ENCODE measurements around the gene CREG2.

Gene CREG2

GRCh38 chr2:101310090-101310833, 77.0 kb downstream of the CREG2 start:
- Mint-ChIP-seq H3K4me3 (peak overlapping the region; percentile 44), H3K27ac (peak overlapping the region; percentile 18)

GRCh38 chr2:101308432-101309210, 78.7 kb downstream of the CREG2 start, which contains the start of gene RNF149:
RNF149 (minus strand) TSS chr2:101308701; CDS start chr2:101308588, 113 bp downstream.
- DNase-seq (ENCODE audit: low spot score), result peak; percentile 93
- Mint-ChIP-seq H3K4me1 (ENCODE audit: low read depth) (peaks cover 53% of the 10 kb centered on the region), H3K27me3 (ENCODE audit: low read depth) (no peaks in the 10 kb centered on the region), H3K4me3 (peak within 1 kb of the TSS; percentile 100), H3K36me3 (ENCODE audit: low read depth) (peaks cover 35% of the 10 kb centered on the region), H3K9me3 (no peaks in the 10 kb centered on the region), H3K27ac (peak within 1 kb of the TSS; percentile 99)

More at GRCh38 chr2:101310090-101310833, 77.0 kb downstream of the CREG2 start:
- Mint-ChIP-seq H3K9me3 (no peaks in the 10 kb centered on the region), H3K4me1 (ENCODE audit: low read depth) (peaks cover 41% of the 10 kb centered on the region), H3K27me3 (ENCODE audit: low read depth) (no peaks in the 10 kb centered on the region), H3K36me3 (ENCODE audit: low read depth) (peaks cover 22% of the 10 kb centered on the region)
- no peak for DNase-seq (ENCODE audit: low spot score)

- Mint-ChIP-seq H3K4me3 (peak overlapping the region; percentile 100), H3K4me1 (ENCODE audit: low read depth) (peaks cover 55% of the 10 kb centered on the region), H3K36me3 (ENCODE audit: low read depth) (peaks cover 37% of the 10 kb centered on the region), H3K27ac (peak overlapping the region; percentile 99), H3K9me3 (no peaks in the 10 kb centered on the region), H3K27me3 (ENCODE audit: low read depth) (no peaks in the 10 kb centered on the region)
- peak; percentile 29 for DNase-seq (ENCODE audit: low spot score)
These were observed 79.3 kb downstream of the CREG2 start for GRCh38 chr2:101307950-101308431.

- H3K4me3 Mint-ChIP-seq, result peak overlapping the region; percentile 100
- peaks cover 42% of the 10 kb centered on the region for H3K36me3 Mint-ChIP-seq (ENCODE audit: low read depth)
- peak; percentile 26 for DNase-seq (ENCODE audit: low spot score)
- no peaks in the 10 kb centered on the region for H3K9me3 Mint-ChIP-seq
- no peaks in the 10 kb centered on the region for H3K27me3 Mint-ChIP-seq (ENCODE audit: low read depth)
- H3K27ac Mint-ChIP-seq, result peak overlapping the region; percentile 99
- H3K4me1 Mint-ChIP-seq (ENCODE audit: low read depth), result peaks cover 60% of the 10 kb centered on the region
These were observed 79.8 kb downstream of the CREG2 start for GRCh38 chr2:101307503-101307902.

GRCh38 chr2:101306410-101306809, 80.9 kb downstream of the CREG2 start:
- Mint-ChIP-seq H3K36me3 (ENCODE audit: low read depth) (peaks cover 51% of the 10 kb centered on the region), H3K4me3 (peak overlapping the region; percentile 100), H3K27ac (peak overlapping the region; percentile 99), H3K9me3 (no peaks in the 10 kb centered on the region), H3K4me1 (ENCODE audit: low read depth) (peaks cover 57% of the 10 kb centered on the region), H3K27me3 (ENCODE audit: low read depth) (no peaks in the 10 kb centered on the region)
- DNase-seq (ENCODE audit: low spot score), result peak; percentile 43

GRCh38 chr2:101305492-101306078, 81.7 kb downstream of the CREG2 start:
- Mint-ChIP-seq H3K4me1 (ENCODE audit: low read depth) (peaks cover 56% of the 10 kb centered on the region), H3K27ac (peak overlapping the region; percentile 34), H3K27me3 (ENCODE audit: low read depth) (no peaks in the 10 kb centered on the region), H3K36me3 (ENCODE audit: low read depth) (peaks cover 55% of the 10 kb centered on the region), H3K4me3 (peak overlapping the region; percentile 100), H3K9me3 (no peaks in the 10 kb centered on the region)
- no peak for DNase-seq (ENCODE audit: low spot score)

GRCh38 chr2:101305035-101305434, 82.3 kb downstream of the CREG2 start:
- Mint-ChIP-seq H3K36me3 (ENCODE audit: low read depth) (peaks cover 56% of the 10 kb centered on the region), H3K4me3 (peak overlapping the region; percentile 100), H3K27me3 (ENCODE audit: low read depth) (no peaks in the 10 kb centered on the region), H3K9me3 (no peaks in the 10 kb centered on the region), H3K27ac (no peak overlapping the region), H3K4me1 (ENCODE audit: low read depth) (peaks cover 53% of the 10 kb centered on the region)
- DNase-seq (ENCODE audit: low spot score), result no peak

- peaks cover 55% of the 10 kb centered on the region for H3K4me1 Mint-ChIP-seq (ENCODE audit: low read depth)
- H3K9me3 Mint-ChIP-seq, result no peaks in the 10 kb centered on the region
- no peak overlapping the region for H3K27ac Mint-ChIP-seq
- peaks cover 62% of the 10 kb centered on the region for H3K36me3 Mint-ChIP-seq (ENCODE audit: low read depth)
- DNase-seq (ENCODE audit: low spot score), result no peak
- H3K27me3 Mint-ChIP-seq (ENCODE audit: low read depth), result no peaks in the 10 kb centered on the region
- H3K4me3 Mint-ChIP-seq, result no peak overlapping the region
These were observed 83.6 kb downstream of the CREG2 start for GRCh38 chr2:101303688-101304087.

- Mint-ChIP-seq H3K9me3 (no peaks in the 10 kb centered on the region), H3K27me3 (ENCODE audit: low read depth) (no peaks in the 10 kb centered on the region), H3K27ac (no peak overlapping the region), H3K36me3 (ENCODE audit: low read depth) (peaks cover 64% of the 10 kb centered on the region), H3K4me1 (ENCODE audit: low read depth) (peaks cover 63% of the 10 kb centered on the region), H3K4me3 (no peak overlapping the region)
- DNase-seq (ENCODE audit: low spot score), result no peak
These were observed 85.3 kb downstream of the CREG2 start for GRCh38 chr2:101302016-101302415.

GRCh38 chr2:101300836-101301235, 86.5 kb downstream of the CREG2 start:
- peaks cover 58% of the 10 kb centered on the region for H3K4me1 Mint-ChIP-seq (ENCODE audit: low read depth)
- no peaks in the 10 kb centered on the region for H3K27me3 Mint-ChIP-seq (ENCODE audit: low read depth)
- DNase-seq (ENCODE audit: low spot score), result no peak
- H3K4me3 Mint-ChIP-seq, result no peak overlapping the region
- peaks cover 58% of the 10 kb centered on the region for H3K36me3 Mint-ChIP-seq (ENCODE audit: low read depth)
- no peaks in the 10 kb centered on the region for H3K9me3 Mint-ChIP-seq
- no peak overlapping the region for H3K27ac Mint-ChIP-seq

- DNase-seq (ENCODE audit: low spot score), result no peak
- Mint-ChIP-seq H3K4me3 (peak overlapping the region; percentile 4), H3K4me1 (ENCODE audit: low read depth) (peaks cover 51% of the 10 kb centered on the region), H3K36me3 (ENCODE audit: low read depth) (peaks cover 51% of the 10 kb centered on the region), H3K27ac (peak overlapping the region; percentile 8), H3K27me3 (ENCODE audit: low read depth) (no peaks in the 10 kb centered on the region), H3K9me3 (no peaks in the 10 kb centered on the region)
These were observed 87.1 kb downstream of the CREG2 start for GRCh38 chr2:101300164-101300563.

- Mint-ChIP-seq H3K4me1 (ENCODE audit: low read depth) (peaks cover 50% of the 10 kb centered on the region), H3K27ac (no peak overlapping the region), H3K4me3 (no peak overlapping the region), H3K27me3 (ENCODE audit: low read depth) (no peaks in the 10 kb centered on the region), H3K9me3 (no peaks in the 10 kb centered on the region), H3K36me3 (ENCODE audit: low read depth) (peaks cover 50% of the 10 kb centered on the region)
- no peak for DNase-seq (ENCODE audit: low spot score)
These were observed 87.7 kb downstream of the CREG2 start for GRCh38 chr2:101299604-101300003.

- no peak overlapping the region for H3K4me3 Mint-ChIP-seq
- no peak for DNase-seq (ENCODE audit: low spot score)
- H3K9me3 Mint-ChIP-seq, result no peaks in the 10 kb centered on the region
- no peaks in the 10 kb centered on the region for H3K27me3 Mint-ChIP-seq (ENCODE audit: low read depth)
- no peak overlapping the region for H3K27ac Mint-ChIP-seq
- H3K4me1 Mint-ChIP-seq (ENCODE audit: low read depth), result peaks cover 32% of the 10 kb centered on the region
- peaks cover 45% of the 10 kb centered on the region for H3K36me3 Mint-ChIP-seq (ENCODE audit: low read depth)
These were observed 89.9 kb downstream of the CREG2 start for GRCh38 chr2:101297383-101297782.

- no peak overlapping the region for H3K27ac Mint-ChIP-seq
- no peaks in the 10 kb centered on the region for H3K27me3 Mint-ChIP-seq (ENCODE audit: low read depth)
- H3K9me3 Mint-ChIP-seq, result no peaks in the 10 kb centered on the region
- H3K4me3 Mint-ChIP-seq, result no peak overlapping the region
- no peak for DNase-seq (ENCODE audit: low spot score)
- peaks cover 27% of the 10 kb centered on the region for H3K4me1 Mint-ChIP-seq (ENCODE audit: low read depth)
- peaks cover 40% of the 10 kb centered on the region for H3K36me3 Mint-ChIP-seq (ENCODE audit: low read depth)
These were observed 90.9 kb downstream of the CREG2 start for GRCh38 chr2:101296371-101296770.
